GM18861 (cell line): ENCODE results near the gene GABPB1.
"Not testable (repeated sequence)": the region's sequence is repeated elsewhere in the genome, so short reads cannot be mapped to it uniquely, and the experiment has no call there.

Experiments
- ATAC-seq: cut with Tn5 transposase; IDR thresholded peaks from one replicate; pipeline ENCODE4 v1.9.1; 2021; ENCODE audit not compliant: unreplicated experiment

Gene GABPB1

GRCh38 chr15:50354838-50355618, at the start of gene GABPB1:
GABPB1 (minus strand) TSS chr15:50355198; CDS start chr15:50309798, 45,400 bp downstream.
- peak; percentile 28 for ATAC-seq

GRCh38 chr15:50391561-50391960, 36.6 kb upstream of the GABPB1 start:
- ATAC-seq: not testable (repeated sequence)

- peak; percentile 84 for ATAC-seq
Observed at GRCh38 chr15:50390554-50391264, 35.7 kb upstream of the GABPB1 start.

GRCh38 chr15:50382408-50382807, 27.4 kb upstream of the GABPB1 start:
- not testable (repeated sequence) for ATAC-seq

GRCh38 chr15:50381438-50381837, 26.4 kb upstream of the GABPB1 start:
- ATAC-seq: no peak

DNA sequence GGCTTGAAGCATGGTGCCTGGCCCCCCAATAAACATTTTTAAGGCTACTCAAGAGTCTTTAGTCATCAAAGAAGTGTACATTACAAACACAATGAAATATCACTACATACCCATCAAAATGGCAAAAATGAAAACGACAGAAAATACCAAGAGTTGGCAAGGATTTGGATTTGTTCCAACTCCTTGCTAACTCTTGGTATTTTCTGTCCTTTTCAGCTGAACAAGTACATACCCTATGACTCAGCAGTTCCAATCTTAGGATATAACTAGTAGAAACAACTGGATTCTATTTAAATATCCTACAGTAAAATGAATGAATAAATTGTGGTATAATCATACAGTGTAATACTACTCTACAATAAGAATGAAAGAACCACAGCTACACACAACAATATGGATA, 25.1 kb upstream of the GABPB1 start:
- no peak for ATAC-seq

DNA sequence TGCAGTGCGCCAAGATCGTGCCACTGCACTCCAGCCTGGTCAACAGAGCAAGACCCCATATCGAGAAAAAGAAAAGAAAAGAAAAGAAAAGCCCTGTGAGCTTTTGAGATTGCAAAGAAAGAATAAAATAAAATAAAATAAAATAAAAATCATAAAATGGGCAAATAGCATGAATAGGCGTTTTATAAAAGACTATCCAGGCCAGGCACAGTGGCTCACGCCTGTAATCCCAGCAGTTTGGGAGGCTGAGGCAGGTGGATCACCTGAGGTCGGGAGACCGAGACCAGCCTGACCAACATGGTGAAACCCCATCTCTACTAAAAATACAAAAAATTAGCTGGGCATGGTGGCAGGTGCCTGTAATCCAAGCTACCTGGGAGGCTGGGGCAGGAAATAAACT, 24.4 kb upstream of the GABPB1 start:
- ATAC-seq: not testable (repeated sequence)

DNA sequence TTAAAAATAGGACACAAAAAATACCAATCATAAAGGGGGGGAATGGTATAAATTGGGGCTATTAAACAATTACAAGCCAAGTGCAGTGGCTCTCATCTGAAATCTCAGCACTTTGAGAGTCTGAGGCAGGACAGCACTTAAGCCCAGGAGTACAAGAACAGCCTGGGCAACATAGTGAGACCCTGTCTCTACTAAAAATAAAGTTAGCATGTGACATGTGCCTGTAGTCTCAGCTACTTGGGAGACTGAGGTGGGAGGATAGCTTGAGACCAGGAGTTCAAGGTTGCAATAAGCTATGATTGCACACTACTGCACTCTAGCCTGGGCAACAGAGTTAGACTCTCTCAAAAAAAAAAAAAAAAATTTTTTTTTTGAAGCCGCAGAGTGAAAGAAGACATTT, 23.8 kb upstream of the GABPB1 start:
- no peak for ATAC-seq

DNA sequence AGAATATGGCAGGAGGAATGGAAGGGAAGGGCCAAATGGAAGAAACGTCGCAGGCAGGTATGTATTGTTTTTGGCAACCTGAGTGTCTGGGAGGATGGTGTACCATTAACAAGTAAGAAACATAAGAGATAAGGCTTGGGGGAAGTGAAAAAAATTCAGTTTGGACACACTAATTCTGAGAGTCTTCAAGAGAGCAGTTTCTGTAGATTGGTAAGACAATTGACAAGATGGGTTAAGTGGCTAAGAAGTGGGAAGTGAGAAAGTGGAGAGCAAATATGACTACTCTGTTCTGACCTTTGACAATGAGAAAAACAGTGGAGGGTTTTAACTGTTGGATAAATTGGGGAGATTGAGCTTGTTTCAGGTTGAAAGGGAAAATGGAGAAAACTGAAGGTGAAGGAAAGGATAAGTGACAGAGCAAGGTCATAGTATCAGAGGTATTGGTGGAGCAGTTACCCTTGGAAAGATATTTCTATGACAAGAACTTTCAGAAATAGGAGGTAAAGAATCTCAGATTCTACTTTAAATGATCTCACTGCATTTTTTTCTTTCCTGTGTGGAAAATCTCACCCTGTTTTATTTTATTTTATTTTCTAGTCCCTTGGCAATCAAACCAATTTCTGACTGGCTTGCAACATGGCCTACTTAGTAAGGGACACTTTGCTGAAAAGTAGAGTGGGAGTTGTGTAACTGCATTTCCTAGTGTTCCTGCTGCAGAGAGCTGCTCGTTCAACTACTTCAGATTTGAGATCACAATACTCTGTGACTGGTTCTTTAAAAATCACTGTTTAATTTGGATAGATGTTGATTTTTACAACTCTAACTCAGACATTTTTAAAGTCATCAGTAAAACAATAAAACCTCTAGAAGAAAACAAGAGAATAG, 23.1 kb upstream of the GABPB1 start:
- peak; percentile 97 for ATAC-seq

DNA sequence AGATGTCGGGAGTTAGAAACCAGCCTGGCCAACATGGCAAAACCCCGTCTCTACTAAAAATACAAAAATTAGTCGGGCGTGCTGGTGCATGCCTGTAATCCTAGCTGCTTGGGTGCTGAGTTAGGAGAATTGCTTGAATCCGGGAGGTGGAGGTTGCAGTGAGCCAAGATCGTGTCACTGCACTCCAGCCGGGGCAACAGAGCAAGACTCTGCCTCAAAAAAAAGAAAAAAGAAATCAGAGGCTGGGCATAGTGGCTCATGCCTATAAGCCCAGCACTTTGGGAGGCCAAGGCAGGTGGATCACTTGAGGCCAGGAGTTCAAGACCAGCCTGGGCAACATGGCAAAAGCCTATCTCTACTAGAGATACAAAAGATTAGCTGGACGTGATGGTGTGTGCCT, 14.6 kb upstream of the GABPB1 start:
- ATAC-seq: not testable (repeated sequence)

DNA sequence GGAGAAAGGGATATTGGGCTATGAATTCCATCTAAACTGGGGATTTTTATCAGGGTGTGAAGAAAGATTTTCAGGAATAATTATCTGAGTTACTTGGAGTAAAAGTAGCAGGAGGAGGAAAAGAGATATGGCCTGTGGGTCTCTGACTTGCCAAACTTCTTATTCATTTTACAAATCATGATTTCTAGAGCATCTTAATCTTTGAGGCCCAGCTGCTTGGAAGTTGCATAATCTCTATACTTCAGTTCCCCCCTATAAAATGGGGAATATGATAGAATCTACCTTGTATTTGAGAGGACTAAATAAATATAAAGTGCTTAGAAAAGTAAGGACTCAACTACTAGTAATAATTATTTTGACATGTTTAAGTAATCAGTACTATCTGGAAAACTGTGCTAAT, 11.0 kb upstream of the GABPB1 start:
- ATAC-seq: no peak

GRCh38 chr15:50365570-50365969, 10.6 kb upstream of the GABPB1 start:
- no peak for ATAC-seq

GRCh38 chr15:50363612-50364011, 8.6 kb upstream of the GABPB1 start:
- no peak for ATAC-seq

GRCh38 chr15:50361756-50362155, 6.8 kb upstream of the GABPB1 start:
- ATAC-seq: no peak

DNA sequence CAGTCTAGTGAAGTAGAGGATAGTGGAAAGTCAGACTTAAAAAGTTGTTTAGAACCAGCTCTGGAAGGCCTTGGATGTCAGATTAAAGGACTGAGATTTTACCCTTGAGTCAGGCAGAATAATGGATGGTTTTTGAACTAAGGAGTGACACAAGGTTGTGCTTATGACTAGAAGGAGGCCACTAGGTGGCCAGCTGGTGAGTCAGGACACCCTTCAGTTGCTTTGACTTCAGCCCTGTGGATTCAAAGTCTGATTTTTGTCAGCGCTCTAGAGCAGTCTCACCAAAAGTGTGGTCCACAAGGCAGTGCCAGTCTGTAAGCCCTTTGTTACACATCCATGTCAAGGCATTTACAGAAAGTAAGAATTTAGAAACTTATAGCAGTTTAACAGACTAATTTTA, 3.8 kb upstream of the GABPB1 start:
- no peak for ATAC-seq

GRCh38 chr15:50355980-50356379, 982 bp upstream of the GABPB1 start:
- ATAC-seq: no peak

DNA sequence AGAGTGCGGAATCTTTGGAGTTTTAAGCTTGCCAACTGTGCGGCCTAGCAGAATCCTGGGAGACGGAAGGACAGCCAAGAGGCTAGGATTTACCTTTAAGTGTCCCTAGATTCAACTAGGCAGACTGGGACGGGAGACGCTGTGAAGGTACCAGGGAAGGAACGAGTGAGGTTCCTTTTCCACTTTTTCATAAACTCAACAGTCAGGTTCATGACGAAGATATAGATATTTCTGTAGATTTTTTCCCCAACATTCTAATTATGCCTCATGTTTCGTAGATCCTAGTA, 564 bp upstream of the GABPB1 start:
- no peak for ATAC-seq

- ATAC-seq: peak; percentile 24
Observed at GRCh38 chr15:50353975-50354837, 792 bp downstream of the GABPB1 start.

- ATAC-seq: no peak
Observed at GRCh38 chr15:50353251-50353974, 1.6 kb downstream of the GABPB1 start.

GRCh38 chr15:50350621-50351020, 4.4 kb downstream of the GABPB1 start:
- ATAC-seq: no peak
